Activated CD8-positive, alpha-beta memory T cell treated with anti-CD3 and anti-CD28 coated beads, Interleukin-2, amount 50 U/mL, for 24 hours (primary cell): ENCODE data around the gene ERBB4.
"Not testable (repeated sequence)": the region's sequence is repeated elsewhere in the genome, so short reads cannot be mapped to it uniquely, and the experiment has no call there.

Experiments
- DNase-seq: peaks from one replicate; pipeline ENCODE4 v3.0.0-alpha.2; 2020; ENCODE audit errors: extremely low read depth

ERBB4 gene

DNA sequence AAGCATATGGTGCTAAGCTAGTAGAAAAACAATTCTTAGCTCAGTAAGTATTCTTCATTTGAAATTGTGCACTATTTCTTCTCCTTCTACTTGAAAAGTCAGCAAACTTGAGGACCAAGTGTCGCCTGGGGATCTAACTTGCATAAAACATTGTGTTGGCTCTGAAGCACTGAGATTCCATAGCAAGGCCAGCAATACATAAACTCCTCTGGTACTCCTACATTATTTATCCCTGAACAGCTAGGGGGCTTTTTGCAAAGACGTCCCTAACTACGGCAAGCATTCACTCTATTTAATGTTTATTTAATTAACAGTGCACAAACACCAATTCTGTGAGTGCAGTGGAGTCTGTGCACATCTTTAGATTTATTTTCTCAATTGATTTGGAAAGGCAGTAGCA, 392.2 kb downstream of the ERBB4 start:
- DNase-seq = no peak

DNA sequence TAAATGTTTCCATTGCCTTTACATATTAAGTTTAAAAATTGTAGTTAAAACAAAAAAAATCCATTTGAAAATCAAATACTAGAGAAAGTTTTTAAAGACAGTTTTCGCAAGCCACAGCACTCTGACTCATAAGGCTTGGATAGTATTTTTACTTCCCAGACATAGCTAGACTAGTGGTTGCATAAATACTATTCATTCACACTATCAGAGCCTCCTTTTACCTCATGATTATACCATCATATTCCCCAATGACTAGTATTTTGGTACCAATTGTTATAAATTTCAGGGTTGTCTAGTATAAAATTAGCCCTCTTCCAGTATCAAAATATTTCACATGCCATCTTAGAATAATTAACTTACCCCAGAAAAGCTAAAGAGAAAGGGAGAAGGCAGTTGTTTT, 393.5 kb downstream of the ERBB4 start:
- no peak for DNase-seq

DNA sequence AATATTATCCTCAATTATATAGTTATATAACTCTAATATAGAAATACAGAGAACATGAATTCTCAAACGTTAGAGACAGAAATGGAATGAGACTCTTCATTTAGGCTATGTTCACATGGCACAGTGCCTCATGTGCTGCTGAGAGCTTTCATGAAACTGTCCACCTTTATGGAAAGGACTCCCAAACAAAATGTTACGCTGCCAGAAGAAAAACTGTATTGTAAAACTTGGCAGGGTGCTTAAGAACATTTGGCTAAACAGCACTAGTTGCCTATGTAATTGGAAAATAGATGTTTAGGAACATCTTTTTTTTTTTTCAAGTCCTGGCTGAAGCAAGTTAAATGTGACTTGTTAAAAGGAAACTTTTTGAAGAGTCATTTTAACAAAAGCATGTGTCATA, 396.0 kb downstream of the ERBB4 start:
- DNase-seq = no peak

DNA sequence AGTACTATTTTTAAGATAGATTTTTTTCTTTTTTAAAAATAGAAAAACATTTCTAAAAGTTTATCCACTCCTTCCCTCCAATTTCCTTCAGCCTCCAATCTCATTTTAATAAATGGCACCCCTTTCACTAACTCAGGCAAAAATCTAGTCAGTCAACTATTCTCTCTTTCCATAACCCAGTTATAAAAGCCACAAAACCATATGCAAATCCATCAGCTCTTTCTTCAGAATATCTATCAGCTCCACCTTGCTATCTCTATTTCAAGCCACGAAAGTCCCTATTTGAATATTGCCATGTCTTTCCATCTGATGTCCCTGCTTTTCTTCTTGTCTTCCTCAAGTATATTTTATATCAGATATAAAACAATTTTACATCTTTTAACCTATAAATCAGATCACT, 397.1 kb downstream of the ERBB4 start:
- no peak for DNase-seq

DNA sequence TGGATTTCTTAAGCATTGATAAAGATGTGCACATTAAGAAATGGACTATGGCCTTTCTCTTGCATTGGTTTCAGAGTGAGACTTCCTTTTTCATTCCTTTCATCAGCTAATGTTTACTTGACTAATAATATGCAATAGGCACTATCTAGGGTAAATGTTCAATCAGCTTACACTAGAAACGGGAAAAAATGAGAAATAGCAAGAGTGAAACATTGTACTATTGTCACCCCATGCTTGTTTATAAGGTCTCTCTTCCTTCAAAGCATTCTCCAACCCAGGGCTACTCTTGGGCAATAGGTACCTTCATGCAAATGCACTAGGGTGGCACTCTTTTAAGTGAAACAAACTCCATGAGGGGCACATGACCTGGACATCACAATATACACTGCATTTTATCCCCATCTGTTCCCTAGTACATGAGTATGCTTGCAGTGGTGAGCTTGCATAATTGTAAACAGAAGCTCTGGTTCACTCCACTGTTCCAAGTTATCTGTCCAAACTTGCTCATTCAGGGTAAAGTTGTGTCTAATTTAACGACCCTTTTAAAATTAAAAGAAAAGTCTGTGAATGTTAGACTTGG, 402.3 kb downstream of the ERBB4 start:
- no peak for DNase-seq

DNA sequence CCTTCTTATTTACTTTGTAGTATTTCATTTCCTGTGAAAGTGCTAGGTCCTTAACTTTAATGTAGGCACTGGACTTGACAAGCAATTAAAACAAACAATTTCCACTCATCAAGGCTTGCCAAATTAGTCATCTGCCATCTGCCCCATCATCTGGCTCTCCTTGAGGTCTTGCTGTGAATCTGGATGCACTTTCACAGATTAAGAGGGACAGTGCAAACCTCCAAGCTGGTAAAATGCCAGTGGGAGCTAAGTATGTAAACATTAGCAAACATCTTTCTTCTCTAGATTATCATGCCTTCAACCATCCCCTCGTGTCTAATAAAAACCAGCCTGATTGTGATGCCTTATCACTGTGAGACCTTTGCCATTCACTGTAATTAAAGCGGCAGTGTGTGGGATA, 402.9 kb downstream of the ERBB4 start:
- no peak for DNase-seq

DNA sequence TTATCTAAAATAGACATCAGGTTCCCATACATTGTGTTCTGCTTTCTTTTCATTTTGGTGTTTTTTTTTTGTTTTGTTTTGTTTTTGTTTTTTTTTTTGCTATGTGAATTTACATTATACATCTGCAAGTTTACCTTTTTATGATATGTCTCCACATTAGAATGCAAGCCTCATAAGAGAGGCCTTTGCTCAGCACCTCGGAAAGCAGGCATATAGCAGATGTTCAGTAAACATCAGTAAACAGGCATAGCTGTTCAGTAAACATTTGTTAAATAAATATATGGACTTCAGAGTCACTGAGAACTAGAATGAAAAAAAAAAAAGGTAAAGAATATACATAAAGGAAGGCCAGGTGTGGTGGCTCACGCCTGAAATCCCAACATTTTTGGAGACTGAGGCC, 405.3 kb downstream of the ERBB4 start:
- DNase-seq = no peak

DNA sequence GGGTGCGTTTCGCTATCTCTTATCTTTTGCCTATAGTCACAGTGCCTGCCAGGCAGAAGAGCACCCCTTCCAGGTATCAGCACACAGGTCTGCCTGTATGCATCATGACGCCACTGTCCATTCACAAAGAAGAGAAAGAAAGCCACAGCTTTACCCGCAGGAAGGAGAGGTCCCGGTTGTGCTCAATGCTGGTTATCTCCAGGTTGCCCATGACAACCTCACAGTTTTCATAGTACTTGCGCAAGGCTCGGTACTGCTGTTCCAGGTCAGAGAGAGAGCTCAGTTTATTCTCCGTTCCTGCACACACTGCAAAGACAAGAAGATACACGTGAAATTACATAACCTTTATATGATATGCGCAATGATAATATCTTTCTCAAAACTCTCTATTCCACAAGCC, 414.0 kb downstream of the ERBB4 start:
- DNase-seq = no peak

DNA sequence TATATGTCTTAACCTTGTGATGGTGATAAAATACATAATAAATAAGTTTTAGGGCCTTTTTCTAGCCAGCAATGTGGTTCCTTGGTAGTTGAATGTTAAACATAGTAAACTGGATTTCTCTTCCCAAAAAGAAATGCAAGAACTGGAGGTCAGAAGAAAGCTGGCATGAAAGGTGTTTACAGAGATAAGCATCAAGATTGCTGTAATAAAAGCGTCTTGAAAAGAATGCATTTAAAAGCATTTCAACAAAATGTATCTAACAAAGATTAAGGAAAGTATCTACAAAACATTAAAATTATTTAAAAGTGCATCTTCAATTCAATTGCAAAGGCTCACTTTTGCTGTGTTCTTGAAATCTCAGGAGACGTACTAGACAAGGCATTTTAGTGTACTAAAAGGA, 419.0 kb downstream of the ERBB4 start:
- no peak for DNase-seq

DNA sequence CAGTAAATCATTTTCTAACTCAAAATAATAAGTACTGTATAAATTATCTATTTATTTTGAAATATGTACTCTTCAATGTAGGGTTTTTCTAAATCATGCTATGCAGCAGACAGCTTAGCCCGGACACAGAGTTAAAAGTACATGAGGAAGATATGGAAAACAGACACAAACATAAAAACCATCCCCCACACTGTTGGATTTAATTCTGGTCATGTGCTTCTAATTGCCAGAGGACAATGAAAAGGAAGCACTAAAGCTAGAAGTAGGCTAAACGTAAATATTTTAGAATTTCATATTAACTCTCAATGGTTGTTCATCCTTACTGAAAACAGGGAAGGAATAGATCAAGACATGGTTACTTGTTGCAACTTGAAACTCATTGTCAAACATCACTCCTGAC, 420.7 kb downstream of the ERBB4 start:
- DNase-seq = no peak

DNA sequence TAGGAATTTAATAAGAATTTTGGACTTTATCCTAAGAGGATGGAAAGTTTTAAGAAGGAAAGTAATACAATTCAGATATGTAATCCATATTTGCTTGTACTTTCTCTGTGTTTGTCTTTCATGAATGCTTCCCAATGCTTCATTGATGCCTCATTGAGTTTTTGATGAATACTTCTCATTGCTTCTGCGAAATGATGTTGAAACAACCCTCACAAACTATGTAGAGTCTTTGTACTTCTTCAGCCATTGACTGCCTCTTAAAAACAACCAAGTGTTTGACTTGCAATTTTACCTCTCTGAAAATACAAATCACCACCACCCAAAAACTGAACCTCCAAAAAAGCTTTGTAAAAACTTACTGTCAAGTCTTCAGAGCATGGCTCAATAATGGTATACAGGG, 424.1 kb downstream of the ERBB4 start:
- DNase-seq = no peak

DNA sequence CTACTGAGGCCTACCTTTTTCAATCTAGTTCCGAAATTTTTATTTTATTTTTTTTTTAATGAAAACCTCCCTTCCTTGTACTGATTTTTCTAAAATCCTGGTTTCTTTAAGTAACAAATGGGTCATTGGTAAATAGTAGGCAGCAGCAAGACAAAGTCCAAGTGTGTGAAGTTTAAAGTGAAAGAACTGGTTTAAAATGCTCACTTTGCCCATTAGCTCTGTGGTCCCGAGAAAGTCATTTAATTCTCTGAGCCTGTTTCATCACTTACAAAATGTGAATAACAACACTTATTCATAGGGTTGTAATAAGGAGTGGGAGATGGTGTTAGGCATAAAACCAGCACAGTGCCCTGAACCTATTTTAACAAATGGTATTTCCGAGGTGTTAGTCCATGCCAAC, 426.2 kb downstream of the ERBB4 start:
- DNase-seq = no peak

DNA sequence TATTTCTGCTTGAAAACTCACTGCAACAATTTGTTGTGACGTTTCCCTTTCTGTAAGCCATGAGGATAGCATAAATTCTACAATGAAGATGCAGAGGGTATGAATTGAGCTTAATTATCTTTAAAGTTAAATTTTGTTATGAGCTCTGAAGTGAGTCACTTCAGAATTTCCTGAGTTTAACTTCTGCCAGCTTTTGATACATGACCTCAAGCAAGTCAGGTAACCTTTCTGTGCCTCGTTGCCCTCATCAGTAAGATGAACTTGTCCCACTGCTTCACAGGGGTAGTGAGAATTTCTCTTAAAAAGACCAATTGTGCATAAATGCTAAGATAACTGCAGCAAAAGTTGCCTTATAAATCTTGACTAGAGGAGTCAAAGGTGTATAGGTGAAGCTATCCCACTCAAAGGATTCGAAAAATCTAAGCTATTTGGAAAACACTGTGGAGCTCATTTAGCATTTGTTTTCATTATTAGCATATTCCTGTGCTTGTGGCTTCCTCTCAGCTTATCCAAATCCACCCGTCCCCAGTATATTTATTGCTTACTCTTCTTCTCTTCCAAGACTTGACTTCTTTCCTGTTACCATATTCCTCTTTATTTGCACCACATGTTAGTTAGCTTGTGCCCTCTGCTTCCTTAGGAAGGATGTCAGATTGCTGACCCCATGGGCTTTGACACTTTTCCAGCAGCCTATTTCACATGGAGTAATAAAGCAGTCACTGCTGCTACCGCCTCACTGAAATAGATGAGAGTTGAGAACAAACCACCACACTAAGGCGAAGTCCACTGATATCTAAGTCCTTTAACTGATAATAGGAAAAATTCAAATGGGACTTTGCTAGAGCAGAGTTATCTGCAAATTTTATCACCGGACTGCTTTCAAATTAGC, 428.6 kb downstream of the ERBB4 start:
- no peak for DNase-seq

DNA sequence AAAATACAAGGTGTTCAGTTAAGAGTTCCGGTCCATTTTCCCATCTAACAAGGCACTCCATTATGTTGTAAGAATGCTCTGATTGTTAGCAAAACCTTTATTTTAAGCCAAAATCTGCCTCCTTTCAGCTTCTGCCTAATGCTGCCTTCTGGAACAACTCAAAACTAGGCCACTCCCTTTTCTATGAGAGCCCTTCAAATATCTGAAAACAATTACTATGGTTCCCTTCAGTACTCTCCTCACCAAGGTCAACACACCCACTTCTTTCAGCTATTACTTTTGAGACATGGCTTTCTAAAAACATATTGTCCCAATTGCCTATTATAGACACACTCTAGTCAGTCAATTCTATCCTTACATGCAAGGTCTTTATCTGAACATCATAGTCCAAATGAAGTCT, 429.4 kb downstream of the ERBB4 start:
- no peak for DNase-seq

DNA sequence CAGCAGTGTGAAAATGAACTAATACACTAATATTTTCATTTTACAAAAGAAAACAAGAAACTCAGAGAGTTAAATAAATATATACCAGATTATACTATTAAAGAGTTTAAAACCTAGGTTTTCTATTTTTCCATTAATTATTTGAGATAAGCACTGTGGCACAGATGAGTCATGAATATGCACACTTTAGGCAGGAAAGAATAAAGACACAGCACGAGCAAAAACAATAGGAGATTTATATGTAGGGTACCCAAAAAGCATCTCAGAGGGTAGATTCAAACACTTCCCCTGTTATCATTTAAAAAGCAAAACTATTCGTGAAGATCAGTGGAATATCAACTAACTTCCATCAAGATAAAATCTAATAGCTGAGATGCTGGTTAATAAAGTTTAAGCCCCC, 430.6 kb downstream of the ERBB4 start:
- no peak for DNase-seq

DNA sequence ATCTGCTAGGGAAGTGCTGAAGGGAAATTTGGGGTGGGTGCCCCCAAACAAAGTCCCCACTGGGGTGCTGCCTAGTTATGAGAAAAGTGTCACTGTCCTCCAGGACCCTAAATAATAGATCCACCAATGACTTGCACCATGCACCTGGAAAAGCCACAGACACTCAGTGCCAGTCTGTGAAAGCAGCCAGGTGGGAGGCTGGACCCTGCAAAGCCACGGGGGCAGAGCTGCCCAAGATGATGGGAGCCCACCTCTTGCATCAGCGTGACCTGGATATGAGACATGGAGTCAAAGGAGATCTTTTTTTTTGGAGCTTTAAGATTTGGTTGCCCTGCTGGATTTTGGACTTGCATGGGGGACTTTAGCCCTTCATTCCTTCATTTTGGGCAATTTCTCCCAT, 431.6 kb downstream of the ERBB4 start:
- no peak for DNase-seq

DNA sequence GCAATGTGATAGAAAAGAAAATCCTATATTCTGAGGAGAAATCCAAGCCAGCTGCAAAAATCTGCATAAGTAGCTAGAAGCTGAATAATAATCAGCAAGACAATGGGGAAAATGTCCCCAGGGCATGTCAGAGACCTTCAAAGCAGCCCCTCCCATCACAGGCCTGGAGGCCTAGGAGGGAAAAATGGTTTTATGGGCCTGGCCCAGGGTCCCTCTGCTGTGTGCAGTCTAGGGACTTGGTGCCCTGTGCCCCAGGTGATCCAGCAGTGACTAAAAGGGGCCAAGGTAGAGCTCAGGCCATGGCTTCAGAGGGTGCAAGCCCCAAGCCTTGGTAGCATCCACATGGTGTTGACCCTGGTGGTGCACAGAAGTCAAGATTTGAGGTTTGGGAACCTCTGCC, 432.1 kb downstream of the ERBB4 start:
- DNase-seq = not testable (repeated sequence)

DNA sequence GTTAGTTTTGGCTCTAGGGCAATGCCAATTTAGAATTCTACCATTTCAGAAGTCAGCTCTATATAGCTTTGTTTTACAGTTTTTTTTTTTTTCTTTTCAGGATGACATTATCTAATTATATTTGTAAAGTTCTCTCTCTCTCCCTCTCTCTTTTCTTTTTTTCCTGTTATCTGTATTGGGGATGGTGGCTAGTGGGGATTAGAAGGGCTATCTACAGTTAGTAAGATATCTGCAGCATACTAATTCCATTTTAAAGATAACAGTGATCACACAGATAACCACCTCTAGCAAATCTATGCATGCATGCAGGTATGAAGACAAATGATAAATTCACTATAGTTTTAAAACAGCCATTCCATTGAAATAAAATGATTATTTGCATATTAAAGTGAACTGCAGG, 438.9 kb downstream of the ERBB4 start:
- no peak for DNase-seq

DNA sequence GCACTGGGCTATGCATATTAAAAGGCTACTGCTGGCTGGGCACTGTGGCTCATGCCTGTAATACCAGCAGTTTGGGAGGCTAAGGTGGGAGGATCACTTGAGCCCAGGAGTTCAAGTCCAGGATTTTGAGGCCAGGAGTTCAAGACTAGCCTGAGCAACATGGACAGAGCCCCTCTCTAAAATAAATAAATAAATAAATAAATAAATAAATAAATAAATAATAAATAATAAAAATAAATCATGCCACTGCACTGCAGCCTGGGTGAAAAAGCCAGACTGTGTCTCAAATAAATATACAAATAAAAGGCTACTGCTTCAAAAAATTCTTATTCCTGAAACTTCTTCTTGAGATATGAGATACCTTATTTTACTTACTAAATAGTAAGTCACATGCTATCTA, 439.6 kb downstream of the ERBB4 start:
- DNase-seq = no peak

DNA sequence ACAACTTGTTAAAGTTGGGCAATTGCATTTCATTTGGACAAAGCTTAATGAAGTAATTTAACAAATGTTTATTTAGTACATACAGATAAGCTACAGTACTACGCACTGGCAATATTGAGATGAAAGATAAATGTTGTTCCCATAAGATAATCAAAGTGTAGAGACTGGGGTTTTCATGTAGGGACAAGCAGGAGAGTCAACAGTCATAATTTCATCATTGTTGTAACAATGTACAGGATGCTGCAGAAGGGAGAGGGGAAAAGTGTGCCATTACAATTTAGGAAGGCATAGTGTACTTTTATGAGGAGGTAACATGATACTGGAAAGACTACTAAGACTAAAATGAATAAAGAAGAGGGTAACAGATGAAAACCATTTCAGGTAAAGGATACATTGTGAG, 441.6 kb downstream of the ERBB4 start:
- no peak for DNase-seq

DNA sequence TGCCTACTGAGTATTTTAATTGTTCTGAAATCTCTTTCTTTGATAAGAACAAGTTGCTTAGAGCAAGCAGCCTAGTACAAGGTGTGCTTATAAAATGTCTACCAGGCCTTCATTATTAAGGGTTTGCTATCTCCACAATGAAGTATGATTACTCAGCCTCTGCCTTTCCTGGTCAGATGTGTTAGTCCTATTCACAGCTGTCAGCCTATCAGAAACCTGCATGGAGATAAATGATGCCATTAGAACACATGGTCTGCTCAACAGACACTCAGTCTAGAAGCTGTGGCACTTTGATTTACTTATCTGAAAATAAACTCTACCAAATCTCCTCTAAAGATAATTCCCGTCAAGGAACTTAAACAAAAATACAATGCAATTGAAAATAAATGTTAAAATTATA, 448.7 kb downstream of the ERBB4 start:
- no peak for DNase-seq

DNA sequence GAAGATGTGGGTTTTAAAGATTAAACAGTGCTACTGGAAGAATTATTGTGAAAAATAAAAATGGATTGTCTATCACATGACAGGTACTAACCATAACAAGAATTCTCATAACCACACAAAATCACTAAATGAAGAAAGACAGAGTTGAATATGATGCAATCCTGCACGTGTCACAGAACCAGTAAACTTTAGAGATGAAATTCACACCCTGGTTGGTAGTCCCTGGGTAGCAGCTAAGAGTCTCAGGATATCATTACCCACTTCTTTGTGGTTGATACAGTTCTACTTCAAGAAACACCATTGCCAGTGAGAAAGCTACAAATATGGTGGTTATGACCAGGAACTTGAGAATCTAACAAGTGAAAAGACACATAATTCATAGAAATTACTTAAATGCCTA, 450.2 kb downstream of the ERBB4 start:
- no peak for DNase-seq

DNA sequence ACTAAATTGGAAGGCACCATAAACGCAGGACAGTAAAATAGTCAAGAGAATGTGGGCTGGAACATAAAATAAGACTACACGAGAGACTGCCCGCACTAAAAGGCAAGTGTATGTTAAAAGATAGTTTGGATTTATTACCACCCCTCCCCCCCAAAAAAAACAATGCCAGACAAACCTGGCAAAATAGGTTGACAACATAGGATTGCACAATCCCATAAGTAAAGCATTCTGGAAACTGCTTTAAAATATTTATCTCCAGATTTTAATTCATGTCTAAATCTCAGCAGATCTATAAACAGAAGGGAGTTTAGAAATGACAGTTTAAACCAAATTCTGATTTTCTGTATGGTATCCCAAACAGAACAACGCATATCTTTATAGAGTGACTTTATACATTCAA, 455.1 kb downstream of the ERBB4 start:
- no peak for DNase-seq

DNA sequence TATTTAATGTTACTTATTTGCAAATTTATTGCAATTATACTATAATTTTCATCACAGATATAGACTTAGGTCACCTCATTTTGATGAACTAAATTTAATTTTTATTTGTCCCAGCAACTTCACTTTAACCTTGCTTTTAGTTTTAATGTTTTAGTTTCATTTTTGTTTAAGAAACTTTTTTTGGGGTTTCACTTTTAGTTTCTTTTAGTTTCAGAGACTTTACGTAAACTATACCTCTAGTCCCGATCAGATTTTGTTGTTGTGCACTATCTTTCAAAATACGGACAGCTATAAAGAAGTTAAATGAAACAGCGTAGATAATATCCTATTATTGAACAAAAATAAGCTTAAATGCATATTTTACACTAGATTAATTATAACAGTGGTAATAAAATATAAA, 460.5 kb downstream of the ERBB4 start:
- DNase-seq = no peak
